Progenitor cell of endocrine pancreas (in vitro differentiated cells): Measurements from ENCODE around the gene GLIS1. TPM values are rescaled to one million over a fixed set of nuclear protein-coding genes. Genes with fewer than 3 reads are reported as not detected.

ENCODE experiments used
- DNase-seq: peaks from one replicate; pipeline ENCODE4 v3.0.0; 2021; ENCODE audit warnings: low spot score; ENCODE audit not compliant: unreplicated experiment
- H3K27ac Mint-ChIP-seq: 2 replicates; pipeline ENCODE4 v1.8.0; 2021; ENCODE audit warnings: mild to moderate bottlenecking, moderate library complexity, mixed read lengths
- H3K27me3 Mint-ChIP-seq: 2 replicates; pipeline ENCODE4 v1.8.0; 2021; ENCODE audit warnings: mixed read lengths
- H3K36me3 Mint-ChIP-seq: 2 replicates; pipeline ENCODE4 v1.8.0; 2022; ENCODE audit warnings: mixed read lengths; ENCODE audit not compliant: insufficient read depth
- H3K4me1 Mint-ChIP-seq: 2 replicates; pipeline ENCODE4 v1.8.0; 2021; ENCODE audit warnings: low read depth, mixed read lengths
- H3K4me3 Mint-ChIP-seq: 2 replicates; pipeline ENCODE4 v1.8.0; 2021; ENCODE audit warnings: low read depth, mild to moderate bottlenecking, moderate library complexity, mixed read lengths
- H3K9me3 Mint-ChIP-seq: 2 replicates; pipeline ENCODE4 v1.8.0; 2021; ENCODE audit warnings: low read depth, mixed read lengths
- CTCF ChIP-seq: fragments of 200-600 bp; sonication (generic); IDR thresholded peaks from one replicate; pipeline ENCODE4 v1.5.0; 2021; ENCODE audit warnings: antibody characterized with exemption, mild to moderate bottlenecking; ENCODE audit not compliant: unreplicated experiment
- total RNA-seq: library from RNA; stranded (reverse); gene quantifications from 2 replicates; pipeline ENCODE4 v1.2.1, GENCODE V29; 2021

GLIS1 gene
- total RNA-seq, 1 donor from 2014 or later = not detected

- no peaks in the 10 kb centered on the region for H3K36me3 Mint-ChIP-seq
- DNase-seq = no peak
- H3K27ac Mint-ChIP-seq = no peak overlapping the region
- H3K9me3 Mint-ChIP-seq = no peaks in the 10 kb centered on the region
- H3K4me1 Mint-ChIP-seq = no peaks in the 10 kb centered on the region
- H3K4me3 Mint-ChIP-seq = no peak overlapping the region
- peaks cover 16% of the 10 kb centered on the region for H3K27me3 Mint-ChIP-seq
- TF ChIP-seq CTCF = no peak
Observed at GRCh38 chr1:53628286-53628955, 110.5 kb downstream of the GLIS1 start.

GRCh38 chr1:53627666-53628065 lies 111.3 kb downstream of the GLIS1 start:
- Mint-ChIP-seq H3K4me3 (no peak overlapping the region), H3K9me3 (no peaks in the 10 kb centered on the region), H3K27ac (no peak overlapping the region), H3K27me3 (peaks cover 16% of the 10 kb centered on the region), H3K4me1 (no peaks in the 10 kb centered on the region), H3K36me3 (no peaks in the 10 kb centered on the region)
- no peak for DNase-seq
- TF ChIP-seq CTCF = no peak

- Mint-ChIP-seq H3K4me3 (no peak overlapping the region), H3K27ac (no peak overlapping the region), H3K9me3 (no peaks in the 10 kb centered on the region), H3K4me1 (no peaks in the 10 kb centered on the region), H3K27me3 (peaks cover 16% of the 10 kb centered on the region), H3K36me3 (no peaks in the 10 kb centered on the region)
- DNase-seq = no peak
- TF ChIP-seq CTCF = no peak
Observed at GRCh38 chr1:53627031-53627430, 111.9 kb downstream of the GLIS1 start.

GRCh38 chr1:53626616-53627015 lies 112.3 kb downstream of the GLIS1 start:
- no peaks in the 10 kb centered on the region for H3K4me1 Mint-ChIP-seq
- no peaks in the 10 kb centered on the region for H3K36me3 Mint-ChIP-seq
- no peak for TF ChIP-seq CTCF
- H3K27ac Mint-ChIP-seq = no peak overlapping the region
- DNase-seq = no peak
- H3K9me3 Mint-ChIP-seq = no peaks in the 10 kb centered on the region
- peaks cover 16% of the 10 kb centered on the region for H3K27me3 Mint-ChIP-seq
- H3K4me3 Mint-ChIP-seq = no peak overlapping the region

GRCh38 chr1:53625766-53626520 lies 113.0 kb downstream of the GLIS1 start:
- Mint-ChIP-seq H3K4me1 (no peaks in the 10 kb centered on the region), H3K27me3 (peaks cover 16% of the 10 kb centered on the region), H3K9me3 (no peaks in the 10 kb centered on the region), H3K36me3 (no peaks in the 10 kb centered on the region), H3K27ac (no peak overlapping the region), H3K4me3 (no peak overlapping the region)
- DNase-seq = no peak
- TF ChIP-seq CTCF = no peak
